GM20000 (cell line): ENCODE measurements around the gene STRIP1.
A peak's percentile ranks its signal among the peaks of the same experiment; 100 is the strongest.

Experiments used
- DNase-seq: peaks from one replicate; pipeline ENCODE4 v3.0.0; 2012; ENCODE audit warnings: low spot score
- CTCF ChIP-seq: IDR thresholded peaks from 2 replicates; pipeline ENCODE4 v1.5.1; 2012; ENCODE audit warnings: mild to moderate bottlenecking, control low read depth; ENCODE audit errors: extremely low read depth, missing control alignments

STRIP1 gene

GRCh38 chr1:110053552-110054428, 19.4 kb downstream of the STRIP1 start:
- peak; percentile 94 for TF ChIP-seq CTCF
- DNase-seq: peak; percentile 77

DNA sequence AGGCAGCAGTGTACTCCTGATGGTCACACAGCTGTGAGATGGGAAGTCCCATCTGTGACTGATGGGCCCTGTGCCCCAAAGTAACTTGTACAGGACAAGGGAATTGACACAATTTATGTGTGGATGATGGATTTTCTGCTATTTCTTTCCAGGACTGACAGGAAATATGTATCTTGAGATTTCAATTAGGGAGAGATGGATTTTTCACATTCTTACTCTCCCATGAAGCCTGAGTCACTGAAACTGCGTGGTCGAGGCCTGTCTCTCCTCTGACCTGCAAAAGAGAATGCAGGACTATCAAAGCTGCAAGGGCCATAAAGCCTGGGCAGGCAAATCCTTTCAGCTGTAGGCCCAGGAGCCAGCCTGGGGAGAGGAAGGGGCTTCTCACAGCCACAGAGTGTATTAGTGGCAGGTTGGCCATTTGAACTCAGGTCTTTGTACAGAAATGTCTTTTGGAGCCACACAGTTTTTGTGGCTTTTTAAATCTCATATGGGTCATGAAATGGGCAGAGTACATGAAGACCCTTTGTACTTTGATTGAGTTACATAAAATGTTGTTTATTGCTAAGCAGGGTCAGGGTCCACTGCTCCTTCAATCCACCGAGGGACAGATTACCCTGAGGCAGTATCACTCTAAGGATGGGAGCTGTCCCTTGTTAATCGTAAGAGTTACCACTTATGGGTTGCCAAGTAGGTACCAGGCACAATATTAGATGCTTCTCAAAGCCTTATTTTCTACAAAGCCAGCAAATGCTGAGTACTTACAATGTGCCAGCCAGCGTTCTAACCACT, 21.3 kb downstream of the STRIP1 start:
- no peak for TF ChIP-seq CTCF
- no peak for DNase-seq

- DNase-seq: no peak
- no peak for TF ChIP-seq CTCF
Measured at GRCh38 chr1:110056285-110056683, 21.9 kb downstream of the STRIP1 start.

GRCh38 chr1:110056776-110057175, 22.4 kb downstream of the STRIP1 start:
- no peak for DNase-seq
- no peak for TF ChIP-seq CTCF

GRCh38 chr1:110057963-110058518, 23.6 kb downstream of the STRIP1 start:
- TF ChIP-seq CTCF: no peak
- no peak for DNase-seq

GRCh38 chr1:110058591-110058990, 24.2 kb downstream of the STRIP1 start:
- no peak for DNase-seq
- no peak for TF ChIP-seq CTCF
